ENCODE results near the gene TFDP1. TPM values are rescaled to one million over a fixed set of nuclear protein-coding genes. Genes with fewer than 3 reads are reported as not detected.

TFDP1 gene
- total RNA-seq, 1 donor from 2014 or later: 32.2 TPM

DNA sequence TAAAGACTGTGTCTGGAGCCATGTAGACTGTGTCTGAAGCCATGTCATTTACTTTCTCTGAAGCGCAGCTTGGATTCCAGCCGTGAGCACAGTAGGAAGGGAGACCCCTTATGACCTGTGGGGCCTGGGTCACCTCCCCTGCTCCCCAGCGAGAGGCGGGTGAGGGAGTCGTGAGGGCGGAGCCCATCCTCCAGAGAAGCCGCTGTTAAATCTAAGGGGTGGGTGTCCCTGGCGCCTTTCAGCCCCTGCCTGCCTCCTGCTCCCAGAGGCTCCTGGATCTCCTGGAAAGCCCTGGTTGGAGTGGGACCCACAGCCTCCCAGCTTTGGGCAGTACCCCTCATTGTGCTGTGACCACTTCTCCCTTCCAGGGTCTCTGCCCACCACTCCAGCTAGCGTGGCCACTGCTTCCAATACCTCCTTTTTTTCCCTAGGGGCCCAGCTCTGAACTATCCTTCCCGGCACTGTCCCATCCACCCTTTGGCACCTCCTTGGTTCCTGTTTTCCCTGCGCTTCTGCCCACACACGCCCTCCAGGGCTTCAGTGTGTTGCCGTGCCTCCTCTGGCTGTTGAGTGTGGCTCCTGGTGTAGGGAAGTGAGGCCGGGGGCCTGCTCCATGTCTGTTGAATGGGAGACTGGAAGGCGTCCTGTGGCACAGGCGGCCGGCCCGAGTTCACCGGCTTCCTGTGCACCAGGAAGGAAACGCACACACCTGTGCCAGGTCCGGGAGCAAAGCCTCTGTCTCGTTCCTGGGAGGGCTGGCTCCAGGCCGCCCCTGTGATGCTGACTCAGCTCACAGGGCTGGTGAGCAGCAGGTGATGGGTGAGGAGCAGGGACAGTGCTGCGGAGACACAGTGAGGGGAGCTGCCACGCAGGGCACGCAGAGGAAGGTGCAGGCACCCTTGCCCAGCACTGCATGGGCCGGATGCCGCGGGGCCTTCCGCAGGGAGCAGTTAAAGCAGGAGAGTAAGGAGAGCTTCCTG is 44.0 kb downstream of the TFDP1 start:
- DNase-seq (ENCODE audit: low spot score in 2 of 2) (no peak), FAIRE-seq (no peak)

- DNase-seq (ENCODE audit: low spot score in 2 of 2) (no peak), FAIRE-seq (no peak)
Measured at GRCh38 chr13:113629866-113630265, 45.3 kb downstream of the TFDP1 start.

DNA sequence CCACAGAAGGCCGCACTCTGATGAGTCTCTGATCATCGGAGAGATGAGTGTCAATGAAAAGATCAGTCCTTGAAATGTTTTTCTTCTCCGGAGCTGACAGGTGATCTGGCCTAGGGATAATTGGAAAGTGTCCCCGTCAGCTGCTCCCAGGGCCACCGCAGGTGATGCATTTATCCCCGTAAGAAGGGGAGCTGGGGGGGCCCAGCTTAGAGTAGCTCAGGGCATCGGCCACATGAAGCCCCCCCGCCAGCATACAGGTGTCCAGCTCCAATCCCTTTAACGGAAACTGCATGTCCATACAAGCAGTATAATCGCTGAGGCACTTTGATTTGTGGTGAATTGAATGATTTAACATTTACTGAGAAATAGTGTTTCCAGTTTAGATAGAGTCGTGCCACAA is 45.7 kb downstream of the TFDP1 start:
- no peak for FAIRE-seq
- DNase-seq (ENCODE audit: low spot score in 2 of 2): no peak

DNA sequence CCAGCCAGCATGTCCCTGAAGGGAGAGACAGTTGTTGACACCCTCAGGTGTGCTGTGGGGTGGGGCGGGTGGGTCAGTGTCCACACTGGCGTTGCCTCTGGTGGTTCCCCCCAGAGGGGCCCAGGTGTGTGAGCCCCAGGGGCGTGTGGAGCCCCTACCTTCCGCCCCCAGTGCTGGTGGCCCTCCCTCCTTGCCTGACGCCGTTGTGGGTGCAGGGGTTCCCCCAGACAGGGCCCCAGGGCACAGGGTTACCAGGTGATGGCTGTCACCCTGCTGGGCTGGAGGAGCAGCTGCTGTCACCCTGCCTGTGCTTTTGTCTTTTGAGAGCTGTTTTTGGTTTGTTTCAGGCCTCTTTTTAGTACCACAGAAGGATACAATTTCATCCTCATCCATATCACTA is 46.3 kb downstream of the TFDP1 start:
- FAIRE-seq (no peak), DNase-seq (ENCODE audit: low spot score in 2 of 2) (no peak)

DNA sequence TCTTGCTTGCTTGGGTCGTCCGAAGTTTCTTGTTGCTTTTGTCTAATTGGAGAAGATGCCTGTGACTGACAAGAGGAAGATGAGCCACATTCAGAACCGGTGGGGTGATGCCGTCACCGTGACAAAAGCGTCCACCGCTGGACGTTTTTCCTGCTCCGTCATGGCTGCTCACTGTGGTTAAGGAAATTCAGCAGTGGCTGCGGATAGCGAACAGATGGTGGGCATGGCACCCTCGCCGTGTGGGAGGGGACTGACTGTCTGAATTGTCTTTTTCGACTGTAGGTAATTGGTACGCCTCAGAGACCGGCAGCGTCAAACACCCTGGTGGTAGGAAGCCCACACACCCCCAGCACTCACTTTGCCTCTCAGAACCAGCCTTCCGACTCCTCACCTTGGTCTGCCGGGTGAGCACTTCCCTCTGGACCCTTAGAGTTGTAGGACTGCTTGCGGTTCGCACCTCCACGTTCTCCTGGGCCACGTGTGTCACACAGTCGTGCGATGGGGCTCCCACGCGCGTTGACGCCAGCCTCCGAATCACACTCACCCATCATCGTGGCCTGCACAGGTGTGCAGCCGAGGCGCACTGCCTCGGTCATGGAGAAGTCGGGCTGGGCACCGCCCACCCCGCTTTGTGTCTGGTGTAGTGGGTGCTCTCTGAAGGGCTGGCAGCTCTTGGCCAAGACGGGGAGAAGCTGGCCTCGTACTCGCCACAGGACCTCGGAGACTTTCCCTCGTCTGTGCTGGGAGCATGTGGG is 47.0 kb downstream of the TFDP1 start:
- DNase-seq (ENCODE audit: low spot score in 2 of 2) (no peak), FAIRE-seq (no peak)

DNA sequence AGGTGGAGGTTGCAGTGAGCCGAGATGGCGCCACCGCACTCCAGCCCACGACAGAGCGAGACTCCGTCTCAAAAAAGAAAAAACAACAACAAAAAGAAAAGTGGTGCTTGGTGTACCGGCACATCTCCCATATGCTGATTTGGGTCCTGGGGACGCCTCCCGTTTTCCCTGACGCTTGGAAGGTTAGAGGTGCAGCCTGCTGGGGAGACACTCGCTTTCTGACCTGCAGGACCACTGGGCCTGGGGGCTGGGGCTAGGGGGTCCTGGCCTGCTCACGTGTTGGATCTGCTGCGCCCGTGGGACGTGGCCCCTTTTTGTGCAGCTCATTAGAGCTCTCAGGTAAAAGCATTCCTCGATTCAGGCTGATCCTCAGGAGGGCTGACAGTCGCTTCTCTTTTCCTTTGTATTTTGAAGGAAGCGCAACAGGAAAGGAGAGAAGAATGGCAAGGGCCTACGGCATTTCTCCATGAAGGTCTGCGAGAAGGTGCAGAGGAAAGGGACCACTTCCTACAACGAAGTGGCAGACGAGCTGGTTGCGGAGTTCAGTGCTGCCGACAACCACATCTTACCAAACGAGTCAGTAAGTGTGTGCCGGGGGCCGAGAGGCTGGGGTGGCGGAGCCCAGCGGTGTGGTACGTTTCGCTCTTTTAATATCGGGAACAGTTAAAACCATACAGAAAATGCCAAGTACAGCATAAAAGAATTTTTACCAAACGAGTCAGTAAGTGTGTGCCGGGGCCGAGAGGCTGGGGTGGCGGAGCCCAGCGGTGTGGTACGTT is 48.3 kb downstream of the TFDP1 start:
- no peak for FAIRE-seq

GRCh38 chr13:113633485-113633873 is 48.9 kb downstream of the TFDP1 start:
- no peak for DNase-seq (ENCODE audit: low spot score in 2 of 2)
- no peak for FAIRE-seq

More for the DNA sequence above, 48.3 kb downstream of the TFDP1 start:
- DNase-seq (ENCODE audit: low spot score in 2 of 2): no peak

- DNase-seq (ENCODE audit: low spot score in 2 of 2): no peak
- FAIRE-seq: no peak
Measured at GRCh38 chr13:113634279-113635047, 49.9 kb downstream of the TFDP1 start.

GRCh38 chr13:113635048-113635420 is 50.5 kb downstream of the TFDP1 start:
- no peak for DNase-seq (ENCODE audit: low spot score in 2 of 2)
- no peak for FAIRE-seq

DNA sequence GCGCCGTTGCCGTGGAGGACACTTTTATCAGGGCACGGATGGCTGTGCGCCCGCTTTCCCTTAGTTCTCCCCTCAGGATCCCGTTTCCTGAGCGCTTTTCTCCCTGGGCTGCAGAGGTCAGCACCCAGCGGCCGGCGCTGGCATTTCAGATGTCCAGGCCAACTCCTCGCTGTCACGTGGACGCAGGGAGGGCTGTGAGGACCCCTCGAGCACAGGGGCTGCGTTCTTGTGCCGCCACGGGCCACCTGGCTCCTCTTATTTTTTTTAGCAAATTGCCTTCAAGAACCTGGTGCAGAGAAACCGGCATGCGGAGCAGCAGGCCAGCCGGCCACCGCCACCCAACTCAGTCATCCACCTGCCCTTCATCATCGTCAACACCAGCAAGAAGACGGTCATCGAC is 51.2 kb downstream of the TFDP1 start:
- no peak for DNase-seq (ENCODE audit: low spot score in 2 of 2)
- FAIRE-seq: no peak

DNA sequence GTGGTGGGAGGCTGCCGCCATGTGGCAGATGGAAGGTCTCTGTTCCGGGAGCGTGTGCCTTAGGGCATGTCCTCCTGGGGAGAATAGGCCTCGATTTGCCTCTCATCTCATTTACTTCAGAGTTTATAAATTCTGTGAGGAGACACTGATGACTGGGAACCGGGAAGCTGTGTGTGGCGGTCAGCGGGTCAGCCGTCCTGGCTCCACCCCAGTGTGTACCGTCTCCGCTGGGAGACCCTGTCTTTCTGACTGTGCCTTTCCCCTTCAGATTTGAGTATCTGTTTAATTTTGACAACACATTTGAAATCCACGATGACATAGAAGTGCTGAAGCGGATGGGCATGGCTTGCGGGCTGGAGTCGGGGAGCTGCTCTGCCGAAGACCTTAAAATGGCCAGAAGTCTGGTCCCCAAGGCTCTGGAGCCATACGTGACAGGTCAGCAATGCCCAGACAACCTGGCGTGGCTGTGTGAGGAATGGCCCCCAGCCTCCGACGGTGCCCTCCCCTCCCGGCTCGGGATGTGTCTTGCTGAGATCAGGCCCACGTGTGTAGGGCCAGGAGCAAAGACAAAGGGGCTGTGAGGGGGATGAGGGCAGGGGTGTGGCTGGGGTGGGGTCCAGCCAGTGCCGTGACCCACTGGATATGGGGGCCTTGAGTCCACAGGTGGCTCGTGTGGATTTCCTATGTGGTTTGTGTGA is 51.9 kb downstream of the TFDP1 start:
- no peak for DNase-seq (ENCODE audit: low spot score in 2 of 2)
- no peak for FAIRE-seq

- FAIRE-seq: no peak
Measured at GRCh38 chr13:113637262-113638160, 53.0 kb downstream of the TFDP1 start.

DNA sequence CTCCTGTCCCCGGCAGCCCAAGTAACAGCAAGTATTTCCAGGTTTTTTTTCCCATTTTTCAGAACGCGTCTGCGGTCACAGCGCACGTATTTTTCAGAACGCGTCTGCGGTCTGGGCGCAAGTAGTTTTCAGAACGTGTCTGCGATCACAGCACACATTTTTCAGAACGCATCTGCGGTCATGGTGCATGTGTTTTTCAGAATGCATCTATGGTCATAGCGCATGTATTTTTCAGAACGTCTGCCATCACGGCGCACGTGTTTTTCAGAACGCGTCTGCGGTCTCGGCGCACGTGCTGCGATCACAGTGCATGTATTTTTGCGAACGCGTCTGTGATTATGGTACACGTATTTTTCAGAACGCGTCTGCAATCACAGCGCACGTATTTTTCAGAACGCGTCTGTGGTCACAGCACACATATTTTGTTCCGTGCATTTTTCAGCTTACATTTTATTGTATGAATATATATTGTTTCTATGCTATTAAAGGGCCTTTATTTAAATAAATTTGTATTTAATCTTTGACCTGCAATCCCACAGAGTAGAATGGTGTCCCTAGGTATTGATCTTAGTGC is 53.7 kb downstream of the TFDP1 start:
- DNase-seq (ENCODE audit: low spot score in 2 of 2) (no peak), FAIRE-seq (no peak)

More at GRCh38 chr13:113637262-113638160, 53.0 kb downstream of the TFDP1 start:
- no peak for DNase-seq (ENCODE audit: low spot score in 2 of 2)

- DNase-seq (ENCODE audit: low spot score in 2 of 2) (no peak), FAIRE-seq (no peak)
Measured at GRCh38 chr13:113638806-113639205, 54.3 kb downstream of the TFDP1 start.

GRCh38 chr13:113639616-113640262 is 55.2 kb downstream of the TFDP1 start:
- no peak for FAIRE-seq
- DNase-seq (ENCODE audit: low spot score in 2 of 2): no peak

- no peak for FAIRE-seq
- no peak for DNase-seq (ENCODE audit: low spot score in 2 of 2)
Measured at GRCh38 chr13:113641426-113641825, 56.9 kb downstream of the TFDP1 start.

DNA sequence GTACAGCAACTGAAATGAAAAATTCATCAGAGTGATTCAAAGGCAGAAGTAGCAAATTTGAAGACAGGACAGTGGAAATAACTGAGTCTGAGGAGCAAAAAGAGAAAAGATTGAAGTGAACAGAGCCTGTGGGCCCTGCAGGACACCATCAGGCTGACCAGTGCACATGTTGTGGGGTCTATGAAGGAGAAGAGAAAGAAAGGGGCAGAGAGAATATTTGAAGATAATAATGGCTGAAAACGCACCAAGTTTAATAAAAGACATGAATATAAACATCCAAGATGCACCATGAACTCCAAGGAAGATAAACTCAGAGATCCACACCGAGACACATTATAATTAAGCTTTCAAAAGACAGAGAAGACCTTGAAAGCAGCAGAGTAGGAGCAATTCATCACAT is 58.0 kb downstream of the TFDP1 start:
- DNase-seq (ENCODE audit: low spot score in 2 of 2): no peak
- no peak for FAIRE-seq

- no peak for FAIRE-seq
Measured at GRCh38 chr13:113643593-113643992, 59.0 kb downstream of the TFDP1 start.

More at GRCh38 chr13:113643593-113643992, 59.0 kb downstream of the TFDP1 start:
- DNase-seq (ENCODE audit: low spot score in 2 of 2): no peak

All from frontal cortex (tissue), 4 donors.